GM06990 (cell line): Measurements from ENCODE around the gene NHERF1.

Experiments
- DNase-seq: peaks from one replicate; pipeline ENCODE4 v3.0.0-alpha.2; 2011; ENCODE audit not compliant: insufficient read length; ENCODE audit errors: extremely low read depth
- H3K27me3 ChIP-seq: replicated peaks from 2 replicates; pipeline ENCODE4 v1.6.0; 2011; ENCODE audit warnings: low read length; ENCODE audit not compliant: control insufficient read depth, insufficient read depth
- H3K36me3 ChIP-seq: 2 replicates; pipeline ENCODE4 v1.5.1; 2011; ENCODE audit warnings: low read length; ENCODE audit not compliant: control insufficient read depth, insufficient read depth
- H3K4me3 ChIP-seq: replicated peaks from 2 replicates; pipeline ENCODE4 v1.5.1; 2011; ENCODE audit warnings: low read depth, mild to moderate bottlenecking, control low read depth, low read length
- TF ChIP-seq, protein P1 (sequence below): IDR thresholded peaks from 2 replicates; pipeline ENCODE4 v1.5.1; 2011; ENCODE audit warnings: low read length, control low read depth, mild to moderate bottlenecking, inconsistent platforms; ENCODE audit not compliant: insufficient read depth, poor library complexity, severe bottlenecking

NHERF1 gene

DNA sequence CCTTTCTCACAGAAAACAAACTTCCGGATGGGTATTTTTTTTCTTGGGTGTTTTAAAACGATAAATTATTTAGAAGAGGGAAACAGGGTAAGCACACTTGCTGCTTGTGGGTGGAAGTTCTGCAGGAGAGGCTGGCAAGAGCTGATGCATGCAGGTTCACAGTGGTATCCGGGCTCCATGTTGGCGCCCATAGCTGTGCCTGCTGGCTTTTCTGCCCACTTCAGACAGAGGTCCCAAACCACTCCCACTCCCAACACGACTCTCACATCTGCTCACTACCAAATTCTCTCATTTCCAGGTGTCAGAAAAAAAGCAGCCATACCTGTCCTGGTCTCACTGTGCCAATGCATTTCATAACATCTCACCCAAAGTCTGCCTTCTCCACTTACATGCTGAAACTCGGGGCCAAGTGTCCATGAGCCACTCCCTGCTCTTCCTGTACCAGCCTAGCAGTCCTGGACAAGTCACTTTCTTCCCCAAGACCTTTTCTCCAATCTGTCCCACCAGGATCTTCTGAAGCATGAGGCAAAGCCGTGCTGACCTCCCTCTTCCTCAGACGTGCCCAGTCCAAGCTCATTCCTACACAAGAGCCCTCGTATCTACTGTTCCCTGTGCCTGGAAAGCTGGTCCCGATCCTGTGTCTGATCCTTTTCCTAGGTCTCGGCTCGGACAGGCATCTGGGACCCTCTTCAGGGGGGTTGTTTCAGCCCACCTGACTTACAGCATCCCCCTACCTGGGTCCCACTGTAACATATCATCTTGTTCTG is 37.2 kb upstream of the NHERF1 start:
- TF ChIP-seq, protein P1, sequence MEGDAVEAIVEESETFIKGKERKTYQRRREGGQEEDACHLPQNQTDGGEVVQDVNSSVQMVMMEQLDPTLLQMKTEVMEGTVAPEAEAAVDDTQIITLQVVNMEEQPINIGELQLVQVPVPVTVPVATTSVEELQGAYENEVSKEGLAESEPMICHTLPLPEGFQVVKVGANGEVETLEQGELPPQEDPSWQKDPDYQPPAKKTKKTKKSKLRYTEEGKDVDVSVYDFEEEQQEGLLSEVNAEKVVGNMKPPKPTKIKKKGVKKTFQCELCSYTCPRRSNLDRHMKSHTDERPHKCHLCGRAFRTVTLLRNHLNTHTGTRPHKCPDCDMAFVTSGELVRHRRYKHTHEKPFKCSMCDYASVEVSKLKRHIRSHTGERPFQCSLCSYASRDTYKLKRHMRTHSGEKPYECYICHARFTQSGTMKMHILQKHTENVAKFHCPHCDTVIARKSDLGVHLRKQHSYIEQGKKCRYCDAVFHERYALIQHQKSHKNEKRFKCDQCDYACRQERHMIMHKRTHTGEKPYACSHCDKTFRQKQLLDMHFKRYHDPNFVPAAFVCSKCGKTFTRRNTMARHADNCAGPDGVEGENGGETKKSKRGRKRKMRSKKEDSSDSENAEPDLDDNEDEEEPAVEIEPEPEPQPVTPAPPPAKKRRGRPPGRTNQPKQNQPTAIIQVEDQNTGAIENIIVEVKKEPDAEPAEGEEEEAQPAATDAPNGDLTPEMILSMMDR, result no peak
- H3K36me3 ChIP-seq, result no peaks in the 10 kb centered on the region
- H3K27me3 ChIP-seq, result no peaks in the 10 kb centered on the region
- DNase-seq, result no peak
- H3K4me3 ChIP-seq, result no peak overlapping the region

DNA sequence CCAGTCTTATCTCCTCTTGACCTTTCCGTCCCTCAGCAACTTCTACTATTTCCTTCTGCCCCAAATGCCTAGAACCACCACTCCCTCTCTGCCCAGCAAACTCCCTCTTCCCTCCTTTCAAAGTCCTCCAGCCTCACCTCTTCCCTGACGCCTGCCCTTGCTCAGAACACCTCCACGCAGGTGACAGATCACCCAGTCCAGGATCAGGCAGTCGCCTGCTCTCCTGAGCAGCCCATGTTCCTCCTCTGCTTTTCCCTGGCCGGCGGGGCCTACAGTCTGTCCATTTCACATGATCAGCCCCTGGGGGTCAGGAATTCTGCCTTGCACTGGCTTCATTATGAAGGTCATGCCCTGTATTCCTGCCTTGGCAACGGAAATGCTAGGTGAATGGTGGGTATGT is 36.1 kb upstream of the NHERF1 start:
- Histone ChIP-seq H3K4me3 (no peak overlapping the region), H3K27me3 (no peaks in the 10 kb centered on the region), H3K36me3 (no peaks in the 10 kb centered on the region)
- TF ChIP-seq, protein P1, result no peak
- DNase-seq, result no peak

DNA sequence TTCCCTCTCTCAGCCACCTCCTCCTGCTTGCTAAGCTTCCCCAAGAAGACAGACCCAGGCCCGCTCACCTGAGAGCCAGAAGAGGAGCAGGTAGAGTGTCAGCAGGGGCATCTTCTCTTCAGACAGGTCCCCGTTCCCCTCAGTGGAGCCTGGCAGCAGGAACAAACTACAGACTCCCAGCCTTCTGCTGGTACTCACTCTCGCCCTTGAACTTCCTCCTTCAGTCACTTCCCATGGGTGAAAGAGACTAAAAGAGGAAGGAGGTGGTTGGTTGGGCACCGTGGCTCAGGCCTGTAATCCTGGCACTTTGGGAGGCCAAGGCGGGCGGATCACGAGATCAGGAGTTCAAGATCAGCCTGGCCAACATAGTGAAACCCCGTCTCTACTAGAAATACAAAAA is 35.7 kb upstream of the NHERF1 start, which contains the start of gene CD300LF:
Gene CD300LF (minus strand): TSS at position 168 of the 400 bp plus-strand sequence. CDS start 57 bp downstream, at position 111.
- no peak within 1 kb of the TSS for H3K4me3 ChIP-seq
- TF ChIP-seq, protein P1, result no peak
- H3K36me3 ChIP-seq, result no peaks in the 10 kb centered on the region
- no peak for DNase-seq
- no peaks in the 10 kb centered on the region for H3K27me3 ChIP-seq

DNA sequence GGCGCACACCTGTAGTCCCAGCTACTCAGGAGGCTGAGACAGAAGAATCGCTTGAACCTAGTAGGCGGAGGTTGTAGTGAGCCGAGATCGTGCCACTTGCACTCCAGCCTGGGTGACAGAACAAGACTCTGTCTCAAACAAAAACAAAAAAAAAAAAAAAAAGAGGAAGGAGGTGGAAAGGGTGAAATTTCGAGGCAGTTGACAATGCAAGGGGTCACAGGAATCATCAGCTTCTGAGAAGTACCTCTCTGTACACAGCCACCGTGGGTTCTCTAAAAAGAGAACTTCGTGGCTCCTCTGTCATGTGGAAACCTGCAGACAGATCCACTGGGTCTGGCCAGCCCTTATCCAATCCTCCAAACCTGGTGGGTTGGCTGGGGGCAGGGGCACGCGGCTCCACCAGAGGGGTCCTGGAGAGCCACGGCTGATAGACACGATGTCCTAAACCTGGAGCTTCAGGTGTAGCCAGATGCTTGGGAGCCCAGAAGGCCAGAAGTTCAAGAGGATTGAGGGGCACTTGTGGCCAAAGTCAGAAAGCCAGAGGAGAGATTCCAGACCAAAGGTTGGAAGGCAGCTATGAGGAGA is 35.2 kb upstream of the NHERF1 start:
- DNase-seq, result no peak
- Histone ChIP-seq H3K4me3 (no peak overlapping the region), H3K36me3 (no peaks in the 10 kb centered on the region), H3K27me3 (no peaks in the 10 kb centered on the region)
- TF ChIP-seq, protein P1, result no peak

DNA sequence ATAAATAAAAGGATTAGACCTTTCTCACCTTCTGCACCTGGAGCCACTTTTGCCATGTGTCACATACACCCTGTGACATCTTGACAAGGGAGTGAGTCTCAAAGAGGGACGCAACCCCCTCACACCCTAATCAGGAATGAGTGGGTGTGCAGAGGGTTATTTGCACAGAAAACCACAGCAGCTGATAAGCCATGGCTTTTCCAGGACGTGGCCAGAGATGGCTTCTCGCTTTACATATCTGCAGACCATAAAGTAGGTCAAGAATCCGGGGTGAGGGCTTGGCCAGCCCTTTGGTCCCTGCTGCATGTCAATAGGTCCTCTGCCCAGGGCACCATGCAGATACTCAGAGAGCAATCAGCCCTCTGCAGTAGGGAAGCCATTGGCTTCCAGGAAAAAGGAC is 33.3 kb upstream of the NHERF1 start:
- H3K4me3 ChIP-seq, result no peak overlapping the region
- no peaks in the 10 kb centered on the region; the same call in 1 of the 2 replicates for H3K27me3 ChIP-seq
- TF ChIP-seq, protein P1, result no peak
- DNase-seq, result no peak
- no peaks in the 10 kb centered on the region for H3K36me3 ChIP-seq
